T-helper 1 cell treated with Interleukin-12 subunit alpha and Interleukin-12 subunit beta and Interleukin-4 antibody, amounts not matched to agents 30 μg/mL and 1 μg/mL, for 36 hours (primary cell): ENCODE results near the gene TPCN2.

Experiments
- H3K27ac Mint-ChIP-seq: one replicate; pipeline ENCODE4 v1.8.0; 2021; ENCODE audit warnings: mild to moderate bottlenecking, mixed read lengths
- H3K27me3 Mint-ChIP-seq: one replicate; pipeline ENCODE4 v1.8.0; 2021; ENCODE audit warnings: low read depth, mixed read lengths
- H3K36me3 Mint-ChIP-seq: one replicate; pipeline ENCODE4 v1.8.0; 2021; ENCODE audit warnings: low read depth, mixed read lengths
- H3K4me1 Mint-ChIP-seq: one replicate; pipeline ENCODE4 v1.8.0; 2021; ENCODE audit warnings: low read depth, mixed read lengths
- H3K4me3 Mint-ChIP-seq: one replicate; pipeline ENCODE4 v1.8.0; 2021; ENCODE audit warnings: mild to moderate bottlenecking, moderate library complexity, mixed read lengths
- H3K9me3 Mint-ChIP-seq: one replicate; pipeline ENCODE4 v1.8.0; 2021; ENCODE audit warnings: mixed read lengths

Gene TPCN2

DNA sequence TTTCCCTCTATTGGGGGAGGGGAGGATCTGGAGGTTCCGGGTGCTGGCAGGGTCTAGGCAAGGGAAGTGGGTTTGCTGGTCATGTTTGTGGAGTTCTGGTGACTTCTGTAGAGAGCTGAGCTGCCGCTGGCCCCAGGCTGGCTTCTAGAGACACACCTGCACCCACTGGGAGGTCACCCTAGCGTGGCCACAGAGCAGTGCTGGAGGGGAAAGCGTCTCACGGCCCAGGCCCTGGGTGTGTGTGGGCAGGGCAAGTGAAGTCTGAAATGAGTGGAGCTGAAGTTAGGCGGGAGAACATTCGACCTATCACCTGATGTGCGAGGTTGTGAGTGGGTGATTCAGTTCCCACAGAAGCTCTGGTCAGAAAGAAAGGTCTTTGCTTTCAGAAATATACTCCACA lies 134.9 kb downstream of the TPCN2 start:
- Mint-ChIP-seq H3K4me3 (no peak overlapping the region), H3K36me3 (no peaks in the 10 kb centered on the region), H3K27ac (no peak overlapping the region), H3K27me3 (no peaks in the 10 kb centered on the region), H3K4me1 (no peaks in the 10 kb centered on the region), H3K9me3 (peaks cover 10% of the 10 kb centered on the region)
